ENCODE data around the gene PCCA.
A peak's percentile ranks its signal among the peaks of the same experiment; 100 is the strongest.

PCCA gene

GRCh38 chr13:100534147-100534843, 445.4 kb downstream of the PCCA start:
- DNase-seq: no peak
- in situ Hi-C loops (cut with MboI; ENCODE audit: low pct_unique_long_range_greater_than_20kb, low sequenced_read_pairs): loop anchor here (25.0 kb wide), 2 partner anchors 647 to 872 kb away; no protein-coding TSS in a partner anchor

GRCh38 chr13:100534911-100535310, 446.0 kb downstream of the PCCA start:
- in situ Hi-C loops (cut with MboI; ENCODE audit: low pct_unique_long_range_greater_than_20kb, low sequenced_read_pairs): loop anchor here (25.0 kb wide), 2 partner anchors 648 to 873 kb away; no protein-coding TSS in a partner anchor
- no peak for DNase-seq

- in situ Hi-C loops (cut with MboI; ENCODE audit: low pct_unique_long_range_greater_than_20kb, low sequenced_read_pairs): loop anchor here (25.0 kb wide), 2 partner anchors 648 to 873 kb away; no protein-coding TSS in a partner anchor
- DNase-seq: no peak
Measured at GRCh38 chr13:100535426-100536135, 446.7 kb downstream of the PCCA start.

GRCh38 chr13:100536643-100537180, 447.8 kb downstream of the PCCA start:
- in situ Hi-C loops (cut with MboI; ENCODE audit: low pct_unique_long_range_greater_than_20kb, low sequenced_read_pairs): loop anchor here (25.0 kb wide), 2 partner anchors 649 to 874 kb away; no protein-coding TSS in a partner anchor
- no peak for DNase-seq

GRCh38 chr13:100537486-100537885, 448.6 kb downstream of the PCCA start:
- DNase-seq: no peak
- in situ Hi-C loops (cut with MboI; ENCODE audit: low pct_unique_long_range_greater_than_20kb, low sequenced_read_pairs): loop anchor here (25.0 kb wide), 2 partner anchors 650 to 875 kb away; no protein-coding TSS in a partner anchor

- in situ Hi-C loops (cut with MboI; ENCODE audit: low pct_unique_long_range_greater_than_20kb, low sequenced_read_pairs): loop anchor here (25.0 kb wide), 2 partner anchors 651 to 876 kb away; no protein-coding TSS in a partner anchor
- no peak for DNase-seq
Measured at GRCh38 chr13:100537951-100538462, 449.1 kb downstream of the PCCA start.

GRCh38 chr13:100540621-100541020, 451.7 kb downstream of the PCCA start:
- in situ Hi-C loops (cut with MboI; ENCODE audit: low pct_unique_long_range_greater_than_20kb, low sequenced_read_pairs): loop anchor here (25.0 kb wide), 2 partner anchors 653 to 878 kb away; no protein-coding TSS in a partner anchor
- no peak for DNase-seq

GRCh38 chr13:100541897-100542825, 453.3 kb downstream of the PCCA start:
- no peak for DNase-seq
- in situ Hi-C loops (cut with MboI; ENCODE audit: low pct_unique_long_range_greater_than_20kb, low sequenced_read_pairs): loop anchor here (25.0 kb wide), 2 partner anchors 655 to 880 kb away; no protein-coding TSS in a partner anchor

GRCh38 chr13:100542826-100543156, 453.9 kb downstream of the PCCA start:
- DNase-seq: peak; percentile 54
- in situ Hi-C loops (cut with MboI; ENCODE audit: low pct_unique_long_range_greater_than_20kb, low sequenced_read_pairs): loop anchor here (25.0 kb wide), 2 partner anchors 655 to 880 kb away; no protein-coding TSS in a partner anchor

GRCh38 chr13:100543872-100544602, 455.1 kb downstream of the PCCA start:
- no peak for DNase-seq
- in situ Hi-C loops (cut with MboI; ENCODE audit: low pct_unique_long_range_greater_than_20kb, low sequenced_read_pairs): loop anchor here (25.0 kb wide), 2 partner anchors 657 to 882 kb away; no protein-coding TSS in a partner anchor

- no peak for DNase-seq
- in situ Hi-C loops (cut with MboI; ENCODE audit: low pct_unique_long_range_greater_than_20kb, low sequenced_read_pairs): loop anchor here (25.0 kb wide), 2 partner anchors 658 to 883 kb away; no protein-coding TSS in a partner anchor
Measured at GRCh38 chr13:100544866-100545683, 456.2 kb downstream of the PCCA start.

- in situ Hi-C loops (cut with MboI; ENCODE audit: low pct_unique_long_range_greater_than_20kb, low sequenced_read_pairs): loop anchor here (25.0 kb wide), 2 partner anchors 658 to 883 kb away; no protein-coding TSS in a partner anchor
- DNase-seq: no peak
Measured at GRCh38 chr13:100545684-100546061, 456.8 kb downstream of the PCCA start.

GRCh38 chr13:100546713-100547405, 458.0 kb downstream of the PCCA start:
- in situ Hi-C loops (cut with MboI; ENCODE audit: low pct_unique_long_range_greater_than_20kb, low sequenced_read_pairs): loop anchor here (25.0 kb wide), 2 partner anchors 660 to 885 kb away; no protein-coding TSS in a partner anchor

GRCh38 chr13:100547791-100548201, 458.9 kb downstream of the PCCA start:
- in situ Hi-C loops (cut with MboI; ENCODE audit: low pct_unique_long_range_greater_than_20kb, low sequenced_read_pairs): loop anchor here (25.0 kb wide), 2 partner anchors 660 to 885 kb away; no protein-coding TSS in a partner anchor

More at GRCh38 chr13:100546713-100547405, 458.0 kb downstream of the PCCA start:
- DNase-seq: no peak

GRCh38 chr13:100549316-100549715, 460.4 kb downstream of the PCCA start:
- no peak for DNase-seq
- in situ Hi-C loops (cut with MboI; ENCODE audit: low pct_unique_long_range_greater_than_20kb, low sequenced_read_pairs): loop anchor here (25.0 kb wide), 2 partner anchors 662 to 887 kb away; no protein-coding TSS in a partner anchor

More at GRCh38 chr13:100547791-100548201, 458.9 kb downstream of the PCCA start:
- no peak for DNase-seq

- in situ Hi-C loops (cut with MboI; ENCODE audit: low pct_unique_long_range_greater_than_20kb, low sequenced_read_pairs): no loop called here
Measured at GRCh38 chr13:100552755-100553154, 463.9 kb downstream of the PCCA start.

More at GRCh38 chr13:100552755-100553154, 463.9 kb downstream of the PCCA start:
- DNase-seq: no peak

Measured in KBM-7 (cell line).